ENCODE measurements around the gene CIART.

CIART gene

GRCh38 chr1:150269451-150269850, 12.9 kb upstream of the CIART start:
- TF ChIP-seq MAX (IDR thresholded peaks at IDR 0.05) (no peak), TEAD4 (IDR thresholded peaks at IDR 0.05) (no peak), ZBTB7A (IDR thresholded peaks at IDR 0.05; ENCODE audit: low read depth) (no peak), CREB1 (IDR thresholded peaks at IDR 0.05; ENCODE audit: low read depth) (no peak), TCF12 (IDR thresholded peaks at IDR 0.05; ENCODE audit: low read depth) (no peak), FOXM1 (IDR thresholded peaks at IDR 0.05; ENCODE audit: borderline replicate concordance, low read depth) (no peak), EP300 (IDR thresholded peaks at IDR 0.05; ENCODE audit: borderline replicate concordance) (no peak), USF1 (IDR thresholded peaks at IDR 0.05) (no peak)

GRCh38 chr1:150271291-150271959, 10.9 kb upstream of the CIART start:
- TF ChIP-seq FOXM1 (IDR thresholded peaks at IDR 0.05; ENCODE audit: borderline replicate concordance, low read depth) = no peak
- no peak for TF ChIP-seq TAF1 (IDR thresholded peaks at IDR 0.05; ENCODE audit: low read depth)
- TF ChIP-seq USF1 (IDR thresholded peaks at IDR 0.05) = no peak
- no peak for TF ChIP-seq EGR1 (IDR thresholded peaks at IDR 0.05)
- TF ChIP-seq TEAD4 (IDR thresholded peaks at IDR 0.05) = no peak

GRCh38 chr1:150273311-150273710, 9.0 kb upstream of the CIART start:
- TF ChIP-seq TAF1 (IDR thresholded peaks at IDR 0.05; ENCODE audit: low read depth) (no peak), EGR1 (IDR thresholded peaks at IDR 0.05) (no peak), MAX (IDR thresholded peaks at IDR 0.05) (no peak), USF1 (IDR thresholded peaks at IDR 0.05) (no peak), YY1 (IDR thresholded peaks at IDR 0.05; ENCODE audit: low read depth) (no peak), CREB1 (IDR thresholded peaks at IDR 0.05; ENCODE audit: low read depth) (no peak), TCF12 (IDR thresholded peaks at IDR 0.05; ENCODE audit: low read depth) (no peak), EP300 (IDR thresholded peaks at IDR 0.05; ENCODE audit: borderline replicate concordance) (no peak), RAD21 (IDR thresholded peaks at IDR 0.05; ENCODE audit: low read depth) (no peak), FOXM1 (IDR thresholded peaks at IDR 0.05; ENCODE audit: borderline replicate concordance, low read depth) (no peak), TEAD4 (IDR thresholded peaks at IDR 0.05) (no peak), NFIC (IDR thresholded peaks at IDR 0.05) (no peak), REST (IDR thresholded peaks at IDR 0.05; ENCODE audit: low read depth) (no peak), CEBPB (IDR thresholded peaks at IDR 0.05) (no peak), ZBTB7A (IDR thresholded peaks at IDR 0.05; ENCODE audit: low read depth) (no peak)

- TF ChIP-seq ZBTB7A (IDR thresholded peaks at IDR 0.05; ENCODE audit: low read depth) (no peak), EGR1 (IDR thresholded peaks at IDR 0.05) (no peak), EP300 (IDR thresholded peaks at IDR 0.05; ENCODE audit: borderline replicate concordance) (no peak), TAF1 (IDR thresholded peaks at IDR 0.05; ENCODE audit: low read depth) (no peak), YY1 (IDR thresholded peaks at IDR 0.05; ENCODE audit: low read depth) (no peak), USF1 (IDR thresholded peaks at IDR 0.05) (no peak), TEAD4 (IDR thresholded peaks at IDR 0.05) (no peak), CREB1 (IDR thresholded peaks at IDR 0.05; ENCODE audit: low read depth) (no peak), CEBPB (IDR thresholded peaks at IDR 0.05) (no peak), REST (IDR thresholded peaks at IDR 0.05; ENCODE audit: low read depth) (no peak), MAX (IDR thresholded peaks at IDR 0.05) (no peak)
Measured at GRCh38 chr1:150280138-150280707, 2.1 kb upstream of the CIART start.

Data from Ishikawa (cell line).